HG03175 (cell line): ENCODE data around the gene RGPD3.
"Not testable (repeated sequence)": the region's sequence is repeated elsewhere in the genome, so short reads cannot be mapped to it uniquely, and the experiment has no call there.

Experiments used
- ATAC-seq: cut with Tn5 transposase; IDR thresholded peaks from one replicate; pipeline ENCODE4 v1.9.1; 2021; ENCODE audit warnings: mild to moderate bottlenecking, moderate library complexity; ENCODE audit not compliant: unreplicated experiment

RGPD3 gene

GRCh38 chr2:106486551-106487385, 18.6 kb upstream of the RGPD3 start, which contains the start of gene CD8B2:
Gene CD8B2, plus strand, starts transcription at chr2:106487364. Its CDS starts 63 bp downstream, at chr2:106487427.
- ATAC-seq = not testable (repeated sequence)

DNA sequence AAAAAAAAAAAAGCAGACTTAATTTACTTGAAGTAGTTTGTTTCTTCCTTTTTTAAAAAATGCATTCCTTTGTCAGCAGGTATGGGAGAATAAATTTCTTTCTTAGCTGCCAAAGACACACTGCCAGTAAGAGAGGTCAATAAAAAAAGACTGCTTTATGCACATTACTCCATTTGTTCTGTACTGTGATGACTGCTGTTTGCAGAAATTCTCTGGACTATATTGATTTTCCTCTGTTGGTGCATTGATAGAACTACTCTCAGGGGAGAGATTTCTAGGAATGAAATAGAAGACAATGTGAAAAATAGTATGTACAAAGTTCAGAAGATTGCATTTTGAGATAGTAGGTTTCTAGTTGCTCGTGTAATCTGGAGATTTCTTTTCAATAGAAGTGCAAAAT, 11.3 kb upstream of the RGPD3 start:
- not testable (repeated sequence) for ATAC-seq

GRCh38 chr2:106477647-106478046, 9.4 kb upstream of the RGPD3 start:
- ATAC-seq = not testable (repeated sequence)

GRCh38 chr2:106470658-106471057, 2.4 kb upstream of the RGPD3 start:
- ATAC-seq = not testable (repeated sequence)

- not testable (repeated sequence) for ATAC-seq
Measured at GRCh38 chr2:106467516-106467915, 697 bp downstream of the RGPD3 start.

DNA sequence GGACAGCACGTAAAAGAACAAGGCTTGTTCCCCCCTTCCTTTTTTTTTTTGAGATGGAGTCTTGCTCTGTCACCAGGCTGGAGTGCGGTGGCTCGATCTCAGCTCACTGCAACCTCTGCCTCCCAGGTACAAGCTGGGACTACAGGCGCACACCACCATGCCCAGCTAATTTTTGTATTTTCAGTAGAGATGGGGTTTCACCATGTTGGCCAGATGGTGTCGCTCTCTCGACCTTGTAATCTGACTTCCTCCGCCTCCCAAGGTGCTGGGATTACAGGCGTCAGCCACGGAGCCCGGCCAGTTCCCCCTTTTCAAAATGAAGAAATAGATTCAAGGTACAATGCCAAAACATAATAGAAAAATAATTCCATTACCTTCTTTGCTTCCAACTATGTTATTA, 6.3 kb downstream of the RGPD3 start:
- not testable (repeated sequence) for ATAC-seq

GRCh38 chr2:106390680-106391079, 77.5 kb downstream of the RGPD3 start:
- not testable (repeated sequence) for ATAC-seq

GRCh38 chr2:106388814-106389410, 79.3 kb downstream of the RGPD3 start:
- not testable (repeated sequence) for ATAC-seq

GRCh38 chr2:106384548-106384947, 83.7 kb downstream of the RGPD3 start:
- not testable (repeated sequence) for ATAC-seq

- not testable (repeated sequence) for ATAC-seq
Measured at GRCh38 chr2:106381867-106382266, 86.3 kb downstream of the RGPD3 start.

DNA sequence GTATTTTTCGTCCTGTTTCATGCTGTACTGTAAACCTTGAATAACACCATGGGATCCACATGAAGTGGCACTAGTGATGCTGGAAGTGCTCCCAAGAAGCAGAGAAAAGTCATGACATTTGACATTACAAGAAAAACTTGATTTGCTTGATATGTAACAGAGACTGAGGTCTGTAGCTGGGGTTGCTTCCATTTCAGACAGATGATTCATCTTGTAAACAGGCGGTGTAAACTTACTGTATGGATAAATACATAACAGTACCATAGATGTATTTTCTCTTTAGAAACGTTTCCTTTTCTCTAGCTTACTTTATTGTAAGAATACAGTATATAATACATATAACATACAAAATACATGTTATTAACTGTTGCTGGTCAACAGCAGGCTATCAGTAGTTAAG, 88.6 kb downstream of the RGPD3 start:
- not testable (repeated sequence) for ATAC-seq

- not testable (repeated sequence) for ATAC-seq
Measured at GRCh38 chr2:106369182-106369581, 99.0 kb downstream of the RGPD3 start.

DNA sequence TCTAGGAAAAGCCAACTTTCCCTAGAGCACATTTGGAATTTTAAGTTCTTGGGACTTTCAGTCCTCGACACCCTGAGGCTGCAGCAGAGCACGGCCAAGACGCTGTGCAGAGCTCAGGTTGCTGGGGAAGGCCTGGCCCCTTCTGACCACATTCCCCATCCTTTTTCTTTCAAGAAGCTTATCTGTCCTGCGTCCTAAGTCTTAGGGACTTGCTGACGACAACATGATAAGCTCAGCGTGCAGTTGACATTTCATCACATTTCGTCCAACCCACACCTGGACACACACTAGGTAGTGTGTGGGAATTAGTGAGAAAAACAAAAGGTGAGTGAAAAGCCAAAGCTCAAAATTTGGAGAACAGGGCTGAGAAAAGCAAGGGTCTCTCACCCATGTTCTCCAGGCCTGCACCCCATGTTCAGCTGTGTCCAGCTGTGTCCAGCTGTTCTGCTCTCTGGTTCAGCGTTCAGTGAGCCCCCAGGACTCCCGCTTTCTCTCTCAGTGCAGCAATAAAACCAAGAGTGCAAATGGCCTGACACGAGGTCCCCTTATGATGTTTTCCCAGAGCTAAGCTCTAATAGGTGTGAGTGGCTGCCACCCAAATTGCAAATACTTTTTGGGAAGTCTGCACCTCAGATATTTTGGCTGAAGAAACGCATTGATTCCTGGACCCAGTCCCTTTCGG, 101.9 kb downstream of the RGPD3 start:
- ATAC-seq = no peak

DNA sequence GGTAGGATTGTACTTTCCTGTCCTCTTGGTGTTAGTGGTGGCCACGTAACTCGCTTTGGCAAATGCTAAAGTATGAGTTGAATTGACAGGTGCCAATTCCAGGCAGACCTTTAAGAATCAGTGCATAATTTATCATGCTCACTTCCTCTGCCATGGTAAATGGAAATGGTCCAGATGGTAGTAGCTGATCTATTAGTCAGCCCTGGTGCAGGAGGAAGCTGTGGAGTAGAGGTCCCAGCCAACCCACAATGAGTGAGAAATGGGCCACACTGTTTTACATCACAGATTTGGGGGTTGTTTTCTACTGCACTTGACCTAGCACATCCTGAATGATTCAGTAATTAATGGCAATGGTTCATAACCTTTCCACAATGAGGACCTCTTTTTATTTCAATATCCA, 104.4 kb downstream of the RGPD3 start:
- ATAC-seq = no peak

DNA sequence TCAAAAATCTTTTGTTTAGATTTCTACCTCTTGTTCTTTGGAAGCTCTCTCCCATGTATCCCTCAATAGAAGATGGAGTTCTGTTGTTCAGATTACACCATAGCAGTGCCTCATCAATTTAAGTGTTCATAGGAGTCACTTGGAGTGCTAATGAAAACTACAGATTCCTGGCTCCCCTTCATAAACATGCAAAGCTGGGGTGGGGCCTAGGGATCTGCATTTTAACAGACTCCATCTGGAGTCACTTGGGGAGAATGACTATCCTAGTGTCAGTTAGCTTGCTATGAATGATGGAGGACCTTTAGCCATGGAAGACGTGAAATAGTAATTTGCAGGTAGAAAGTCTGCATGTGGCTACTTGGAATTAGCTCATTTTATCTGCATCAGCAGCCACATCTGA, 105.4 kb downstream of the RGPD3 start:
- ATAC-seq = no peak

- no peak for ATAC-seq
Measured at GRCh38 chr2:106359512-106359911, 108.7 kb downstream of the RGPD3 start.

GRCh38 chr2:106358521-106358920, 109.7 kb downstream of the RGPD3 start:
- no peak for ATAC-seq

- ATAC-seq = peak; percentile 75
Measured at GRCh38 chr2:106358081-106358480, 110.1 kb downstream of the RGPD3 start.

DNA sequence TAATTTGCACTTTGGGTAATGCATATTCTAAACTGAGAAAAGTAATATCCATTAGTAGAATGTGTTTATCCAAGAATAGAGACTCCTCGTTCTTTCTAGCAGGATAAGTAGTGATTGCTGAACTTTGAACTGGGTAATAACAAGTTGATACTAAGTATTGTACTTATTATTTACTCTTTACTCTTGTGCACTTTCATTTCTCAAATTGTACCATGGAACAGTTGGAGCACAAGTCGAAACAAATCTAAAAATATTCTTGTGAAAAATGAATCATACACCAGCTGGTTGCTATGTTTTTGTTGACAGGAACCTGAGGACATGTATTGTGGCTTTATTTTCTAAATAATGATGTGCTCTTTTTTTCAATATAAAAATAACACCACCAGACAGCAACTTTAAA, 111.9 kb downstream of the RGPD3 start:
- ATAC-seq = peak; percentile 59

- ATAC-seq = no peak
Measured at GRCh38 chr2:106353676-106354075, 114.5 kb downstream of the RGPD3 start.

- ATAC-seq = no peak
Measured at GRCh38 chr2:106350980-106351379, 117.2 kb downstream of the RGPD3 start.

- no peak for ATAC-seq
Measured at GRCh38 chr2:106344302-106344701, 123.9 kb downstream of the RGPD3 start.
